ENCODE data around the gene SEC14L2. TPM values are rescaled to one million over a fixed set of nuclear protein-coding genes. Genes with fewer than 3 reads are reported as not detected.
"Not testable (repeated sequence)": the region's sequence is repeated elsewhere in the genome, so short reads cannot be mapped to it uniquely, and the experiment has no call there.

SEC14L2 gene
- total RNA-seq, 1 experiment from 2014 or later: 31.3 TPM

GRCh38 chr22:30375312-30375849 is 21.4 kb upstream of the SEC14L2 start:
- no peak for DNase-seq (ENCODE audit: low read depth)

GRCh38 chr22:30380011-30380410 is 16.8 kb upstream of the SEC14L2 start:
- DNase-seq (ENCODE audit: low read depth): no peak

- no peak for DNase-seq (ENCODE audit: low read depth)
Measured at GRCh38 chr22:30381264-30381663, 15.6 kb upstream of the SEC14L2 start.

- no peak for DNase-seq (ENCODE audit: low read depth)
Measured at GRCh38 chr22:30382340-30382739, 14.5 kb upstream of the SEC14L2 start.

GRCh38 chr22:30383061-30383460 is 13.8 kb upstream of the SEC14L2 start:
- DNase-seq (ENCODE audit: low read depth): no peak

- DNase-seq (ENCODE audit: low read depth): no peak
Measured at GRCh38 chr22:30385942-30386341, 10.9 kb upstream of the SEC14L2 start.

- DNase-seq (ENCODE audit: low read depth): no peak
Measured at GRCh38 chr22:30386608-30386959, 10.2 kb upstream of the SEC14L2 start.

- peak; percentile 56 for DNase-seq (ENCODE audit: low read depth)
Measured at GRCh38 chr22:30386960-30387827, 9.6 kb upstream of the SEC14L2 start, which contains the start of gene RNF215. Gene RNF215, minus strand, starts transcription at chr22:30387411. Its CDS starts 98 bp downstream, at chr22:30387313.

GRCh38 chr22:30390974-30391691 is 5.7 kb upstream of the SEC14L2 start:
- DNase-seq (ENCODE audit: low read depth): peak; percentile 74

- DNase-seq (ENCODE audit: low read depth): no peak
Measured at GRCh38 chr22:30392661-30393321, 4.0 kb upstream of the SEC14L2 start.

GRCh38 chr22:30393322-30393680 is 3.5 kb upstream of the SEC14L2 start:
- no peak for DNase-seq (ENCODE audit: low read depth)

- DNase-seq (ENCODE audit: low read depth): no peak
Measured at GRCh38 chr22:30393885-30394284, 2.9 kb upstream of the SEC14L2 start.

- DNase-seq (ENCODE audit: low read depth): no peak
Measured at GRCh38 chr22:30397656-30398635, 1.1 kb downstream of the SEC14L2 start.

GRCh38 chr22:30398685-30399680 is 2.2 kb downstream of the SEC14L2 start:
- no peak for DNase-seq (ENCODE audit: low read depth)

GRCh38 chr22:30399718-30400117 is 2.9 kb downstream of the SEC14L2 start:
- DNase-seq (ENCODE audit: low read depth): no peak

GRCh38 chr22:30400159-30400558 is 3.3 kb downstream of the SEC14L2 start:
- DNase-seq (ENCODE audit: low read depth): no peak

GRCh38 chr22:30401024-30401423 is 4.2 kb downstream of the SEC14L2 start:
- not testable (repeated sequence) for DNase-seq (ENCODE audit: low read depth)

GRCh38 chr22:30402028-30402765 is 5.4 kb downstream of the SEC14L2 start:
- no peak for DNase-seq (ENCODE audit: low read depth)

- not testable (repeated sequence) for DNase-seq (ENCODE audit: low read depth)
Measured at GRCh38 chr22:30402766-30403104, 5.9 kb downstream of the SEC14L2 start.

All from M059J (cell line).